ENCODE measurements around the gene ADCY2. TPM values are rescaled to one million over a fixed set of nuclear protein-coding genes. Genes with fewer than 3 reads are reported as not detected.

The ADCY2 gene
- total RNA-seq, 5 donors from 2014 or later (not counting 1 experiment from before 2014, with no cell fraction given): 0.23 to 0.32 TPM; not detected in 3

GRCh38 chr5:7728076-7728475 lies 332.1 kb downstream of the ADCY2 start:
- no peaks in the 10 kb centered on the region for H3K9me3 Mint-ChIP-seq
- no peak overlapping the region for H3K4me3 Mint-ChIP-seq
- H3K27ac Mint-ChIP-seq: no peak overlapping the region
- no peaks in the 10 kb centered on the region for H3K4me1 Mint-ChIP-seq
- H3K36me3 Mint-ChIP-seq: no peaks in the 10 kb centered on the region
- WGBS (ENCODE audit: insufficient coverage): 74% methylated on average over 4 of the region's 4 CpGs
- ATAC-seq (replicated peaks in 1 of 4): no peak
- H3K27me3 Mint-ChIP-seq: peaks cover 0 to 6% of the 10 kb centered on the region in 2 donors
- ChIA-PET POLR2A (no interaction called here), CTCF (no interaction called here)
- H3K36me3 ChIP-seq (ENCODE audit: control insufficient read depth in 2 of 2, extremely low read depth in 1 of 2, insufficient read depth in 1 of 2, low read length in 1 of 2): no peaks in the 10 kb centered on the region
- H3K27me3 ChIP-seq (replicated peaks in 1 of 2; ENCODE audit: control insufficient read depth in 2 of 2, extremely low read depth in 1 of 2, insufficient read depth in 2 of 2, low read length in 1 of 2): no peaks in the 10 kb centered on the region
- no peak overlapping the region for H3K27ac ChIP-seq (ENCODE audit: low read length)
- H3K4me3 ChIP-seq (ENCODE audit: control insufficient read depth in 1 of 2, extremely low read depth in 1 of 2, low read length in 1 of 2): no peak overlapping the region
- H3K4me1 ChIP-seq (ENCODE audit: control insufficient read depth in 1 of 2, extremely low read depth in 1 of 2, insufficient read depth in 2 of 2, low read length in 2 of 2): no peaks in the 10 kb centered on the region
- H3K9me3 ChIP-seq: no peaks in the 10 kb centered on the region
- DNase-seq: no peak

- Mint-ChIP-seq H3K9me3 (no peaks in the 10 kb centered on the region), H3K36me3 (no peaks in the 10 kb centered on the region), H3K4me3 (no peak overlapping the region), H3K27me3 (peaks cover 0 to 12% of the 10 kb centered on the region in 2 donors), H3K4me1 (no peaks in the 10 kb centered on the region), H3K27ac (no peak overlapping the region)
- 87% methylated on average over 2 of the region's 5 CpGs for WGBS (ENCODE audit: insufficient coverage)
- no peak for DNase-seq
- POLR2A ChIA-PET: no interaction called here
- ATAC-seq (replicated peaks in 1 of 4): no peak
- Histone ChIP-seq H3K4me3 (ENCODE audit: control insufficient read depth in 1 of 2, extremely low read depth in 1 of 2, low read length in 1 of 2) (no peak overlapping the region), H3K36me3 (ENCODE audit: control insufficient read depth in 2 of 2, extremely low read depth in 1 of 2, insufficient read depth in 1 of 2, low read length in 1 of 2) (no peaks in the 10 kb centered on the region), H3K9me3 (no peaks in the 10 kb centered on the region), H3K27me3 (replicated peaks in 1 of 2; ENCODE audit: control insufficient read depth in 2 of 2, extremely low read depth in 1 of 2, insufficient read depth in 2 of 2, low read length in 1 of 2) (peaks cover 0 to 4% of the 10 kb centered on the region in 2 experiments), H3K4me1 (ENCODE audit: control insufficient read depth in 1 of 2, extremely low read depth in 1 of 2, insufficient read depth in 2 of 2, low read length in 2 of 2) (no peaks in the 10 kb centered on the region), H3K27ac (ENCODE audit: low read length) (no peak overlapping the region)
- CTCF ChIA-PET: interaction anchor here in 1 of 2 donors (1.1 kb wide), 1 partner anchor 12 kb away, joined by 3 read pairs; no protein-coding TSS in a partner anchor
Measured at GRCh38 chr5:7741415-7742065, 345.6 kb downstream of the ADCY2 start.

- Mint-ChIP-seq H3K27ac (no peak overlapping the region), H3K9me3 (no peaks in the 10 kb centered on the region), H3K4me1 (no peaks in the 10 kb centered on the region), H3K27me3 (peaks cover 3 to 15% of the 10 kb centered on the region in 2 donors), H3K4me3 (no peak overlapping the region), H3K36me3 (no peaks in the 10 kb centered on the region)
- 69% methylated on average over 4 of the region's 5 CpGs for WGBS (ENCODE audit: insufficient coverage)
- no peak overlapping the region for H3K4me3 ChIP-seq (ENCODE audit: control insufficient read depth in 1 of 2, extremely low read depth in 1 of 2, low read length in 1 of 2)
- no peak for DNase-seq
- POLR2A ChIA-PET: no interaction called here
- no peaks in the 10 kb centered on the region for H3K36me3 ChIP-seq (ENCODE audit: control insufficient read depth in 2 of 2, extremely low read depth in 1 of 2, insufficient read depth in 1 of 2, low read length in 1 of 2)
- H3K27me3 ChIP-seq (replicated peaks in 1 of 2; ENCODE audit: control insufficient read depth in 2 of 2, extremely low read depth in 1 of 2, insufficient read depth in 2 of 2, low read length in 1 of 2): peaks cover 0 to 4% of the 10 kb centered on the region in 2 experiments
- H3K27ac ChIP-seq (ENCODE audit: low read length): no peak overlapping the region
- H3K9me3 ChIP-seq: no peaks in the 10 kb centered on the region
- CTCF ChIA-PET: interaction anchor here in 1 of 2 donors (1.1 kb wide), 1 partner anchor 12 kb away, joined by 3 read pairs; no protein-coding TSS in a partner anchor
- ATAC-seq (replicated peaks in 1 of 4): no peak
- H3K4me1 ChIP-seq (ENCODE audit: control insufficient read depth in 1 of 2, extremely low read depth in 1 of 2, insufficient read depth in 2 of 2, low read length in 2 of 2): no peaks in the 10 kb centered on the region
Measured at GRCh38 chr5:7742241-7742656, 346.3 kb downstream of the ADCY2 start.

- CTCF ChIA-PET: interaction anchor here in 1 of 2 donors (0.8 to 1.2 kb wide), 2 partner anchors 22 to 927 kb away, joined by 3 to 5 read pairs; no protein-coding TSS in a partner anchor
- no peaks in the 10 kb centered on the region for H3K9me3 ChIP-seq
- Mint-ChIP-seq H3K27me3 (peaks cover 11 to 12% of the 10 kb centered on the region in 2 donors), H3K4me1 (no peaks in the 10 kb centered on the region), H3K36me3 (no peaks in the 10 kb centered on the region), H3K9me3 (no peaks in the 10 kb centered on the region), H3K27ac (no peak overlapping the region), H3K4me3 (no peak overlapping the region)
- DNase-seq (peak in 15 of 35 experiments; percentile 4 to 43 (median 19)), ATAC-seq (replicated peaks in 1 of 4) (no peak)
- no peak overlapping the region for H3K27ac ChIP-seq (ENCODE audit: low read length)
- H3K4me1 ChIP-seq (ENCODE audit: control insufficient read depth in 1 of 2, extremely low read depth in 1 of 2, insufficient read depth in 2 of 2, low read length in 2 of 2): no peaks in the 10 kb centered on the region
- no peak overlapping the region for H3K4me3 ChIP-seq (ENCODE audit: control insufficient read depth in 1 of 2, extremely low read depth in 1 of 2, low read length in 1 of 2)
- peaks cover 0 to 10% of the 10 kb centered on the region in 2 experiments for H3K27me3 ChIP-seq (replicated peaks in 1 of 2; ENCODE audit: control insufficient read depth in 2 of 2, extremely low read depth in 1 of 2, insufficient read depth in 2 of 2, low read length in 1 of 2)
- H3K36me3 ChIP-seq (ENCODE audit: control insufficient read depth in 2 of 2, extremely low read depth in 1 of 2, insufficient read depth in 1 of 2, low read length in 1 of 2): no peaks in the 10 kb centered on the region
- POLR2A ChIA-PET: no interaction called here
- WGBS (ENCODE audit: insufficient coverage): 48% methylated on average over 6 of the region's 11 CpGs
Measured at GRCh38 chr5:7745882-7746610, 350.1 kb downstream of the ADCY2 start.

DNA sequence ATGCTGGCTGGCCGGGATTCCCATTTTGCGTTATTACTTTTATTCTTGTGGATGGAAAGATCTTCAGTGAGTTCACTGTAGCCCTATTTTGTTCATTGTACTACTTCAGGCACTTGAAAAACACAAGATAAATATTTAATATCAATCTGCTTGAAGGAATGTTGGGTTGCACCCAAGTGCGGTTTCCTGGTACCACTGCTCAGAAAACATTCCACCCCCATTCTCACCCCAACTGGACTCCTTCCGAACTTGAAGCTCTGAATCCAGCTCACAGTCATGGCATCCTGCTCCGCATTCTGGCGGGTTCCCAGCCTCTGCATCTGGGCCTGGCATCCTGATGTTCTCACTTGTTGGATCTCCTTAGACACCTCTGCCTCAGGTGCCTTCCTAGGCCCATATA lies 351.8 kb downstream of the ADCY2 start:
- ChIA-PET CTCF (no interaction called here), POLR2A (no interaction called here)
- H3K36me3 ChIP-seq (ENCODE audit: control insufficient read depth in 2 of 2, extremely low read depth in 1 of 2, insufficient read depth in 1 of 2, low read length in 1 of 2): no peaks in the 10 kb centered on the region
- no peaks in the 10 kb centered on the region for H3K36me3 Mint-ChIP-seq
- 100% methylated on average over 3 of the region's 6 CpGs for WGBS (ENCODE audit: insufficient coverage)
- H3K9me3 Mint-ChIP-seq: no peaks in the 10 kb centered on the region
- H3K27ac Mint-ChIP-seq: no peak overlapping the region
- ATAC-seq (replicated peaks in 1 of 4) (no peak), DNase-seq (no peak)
- peaks cover 11 to 19% of the 10 kb centered on the region in 2 donors for H3K27me3 Mint-ChIP-seq
- H3K4me3 ChIP-seq (ENCODE audit: control insufficient read depth in 1 of 2, extremely low read depth in 1 of 2, low read length in 1 of 2): no peak overlapping the region
- no peaks in the 10 kb centered on the region for H3K4me1 Mint-ChIP-seq
- no peaks in the 10 kb centered on the region for H3K4me1 ChIP-seq (ENCODE audit: control insufficient read depth in 1 of 2, extremely low read depth in 1 of 2, insufficient read depth in 2 of 2, low read length in 2 of 2)
- H3K9me3 ChIP-seq: no peaks in the 10 kb centered on the region
- no peak overlapping the region for H3K4me3 Mint-ChIP-seq
- no peak overlapping the region for H3K27ac ChIP-seq (ENCODE audit: low read length)
- H3K27me3 ChIP-seq (replicated peaks in 1 of 2; ENCODE audit: control insufficient read depth in 2 of 2, extremely low read depth in 1 of 2, insufficient read depth in 2 of 2, low read length in 1 of 2): peaks cover 0 to 10% of the 10 kb centered on the region in 2 experiments

- Histone ChIP-seq H3K27ac (ENCODE audit: low read length) (no peak overlapping the region), H3K4me3 (ENCODE audit: control insufficient read depth in 1 of 2, extremely low read depth in 1 of 2, low read length in 1 of 2) (no peak overlapping the region), H3K4me1 (ENCODE audit: control insufficient read depth in 1 of 2, extremely low read depth in 1 of 2, insufficient read depth in 2 of 2, low read length in 2 of 2) (no peaks in the 10 kb centered on the region), H3K9me3 (no peaks in the 10 kb centered on the region), H3K36me3 (ENCODE audit: control insufficient read depth in 2 of 2, extremely low read depth in 1 of 2, insufficient read depth in 1 of 2, low read length in 1 of 2) (no peaks in the 10 kb centered on the region), H3K27me3 (replicated peaks in 1 of 2; ENCODE audit: control insufficient read depth in 2 of 2, extremely low read depth in 1 of 2, insufficient read depth in 2 of 2, low read length in 1 of 2) (peaks cover 0 to 10% of the 10 kb centered on the region in 2 experiments)
- Mint-ChIP-seq H3K36me3 (no peaks in the 10 kb centered on the region), H3K9me3 (no peaks in the 10 kb centered on the region), H3K27me3 (peaks cover 22 to 28% of the 10 kb centered on the region in 2 donors), H3K27ac (no peak overlapping the region), H3K4me1 (no peaks in the 10 kb centered on the region), H3K4me3 (no peak overlapping the region)
- POLR2A ChIA-PET: no interaction called here
- ATAC-seq (replicated peaks in 1 of 4) (no peak), DNase-seq (no peak)
- CTCF ChIA-PET: no interaction called here
- 100% methylated on average over 2 of the region's 7 CpGs for WGBS (ENCODE audit: insufficient coverage)
Measured at GRCh38 chr5:7749626-7750025, 353.7 kb downstream of the ADCY2 start.

Measured in T-cell (primary cell).